Retinal pigment epithelial cell (primary cell): ENCODE results near the gene TNS1.

Experiments used
- DNase-seq: peaks from one replicate; pipeline ENCODE4 v3.0.0-alpha.2; 2010; ENCODE audit warnings: low read depth
- H3K4me3 ChIP-seq: 2 replicates; pipeline ENCODE4 v1.5.1; 2011; ENCODE audit warnings: mild to moderate bottlenecking, low read length, control low read depth, moderate library complexity
- TF ChIP-seq, protein P1 (sequence below): conservative IDR thresholded peaks from 2 replicates; pipeline ENCODE4 v1.5.1; 2011; ENCODE audit warnings: low read depth, low read length, control low read depth, inconsistent platforms

Gene TNS1

DNA sequence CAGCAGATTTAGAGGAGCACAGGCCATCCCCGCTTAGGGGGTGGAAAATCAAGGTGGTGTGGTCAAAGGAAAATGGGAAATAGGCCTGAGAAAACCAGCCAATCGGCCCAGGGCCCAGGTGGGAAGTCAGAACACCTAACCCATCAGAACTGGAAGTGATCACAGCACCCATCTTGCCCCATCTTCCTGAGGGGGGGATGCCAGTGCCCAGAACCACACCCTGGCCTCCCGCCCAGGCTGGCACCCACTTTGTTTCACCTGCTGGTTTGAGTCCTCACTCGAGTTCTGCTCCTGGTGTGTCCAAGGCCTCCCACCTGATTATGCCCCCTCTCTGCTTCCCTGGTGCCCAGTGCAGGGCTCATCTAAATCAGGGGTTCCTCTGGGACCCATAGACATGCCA, 174.5 kb downstream of the TNS1 start:
- no peak overlapping the region for H3K4me3 ChIP-seq
- TF ChIP-seq, protein P1, sequence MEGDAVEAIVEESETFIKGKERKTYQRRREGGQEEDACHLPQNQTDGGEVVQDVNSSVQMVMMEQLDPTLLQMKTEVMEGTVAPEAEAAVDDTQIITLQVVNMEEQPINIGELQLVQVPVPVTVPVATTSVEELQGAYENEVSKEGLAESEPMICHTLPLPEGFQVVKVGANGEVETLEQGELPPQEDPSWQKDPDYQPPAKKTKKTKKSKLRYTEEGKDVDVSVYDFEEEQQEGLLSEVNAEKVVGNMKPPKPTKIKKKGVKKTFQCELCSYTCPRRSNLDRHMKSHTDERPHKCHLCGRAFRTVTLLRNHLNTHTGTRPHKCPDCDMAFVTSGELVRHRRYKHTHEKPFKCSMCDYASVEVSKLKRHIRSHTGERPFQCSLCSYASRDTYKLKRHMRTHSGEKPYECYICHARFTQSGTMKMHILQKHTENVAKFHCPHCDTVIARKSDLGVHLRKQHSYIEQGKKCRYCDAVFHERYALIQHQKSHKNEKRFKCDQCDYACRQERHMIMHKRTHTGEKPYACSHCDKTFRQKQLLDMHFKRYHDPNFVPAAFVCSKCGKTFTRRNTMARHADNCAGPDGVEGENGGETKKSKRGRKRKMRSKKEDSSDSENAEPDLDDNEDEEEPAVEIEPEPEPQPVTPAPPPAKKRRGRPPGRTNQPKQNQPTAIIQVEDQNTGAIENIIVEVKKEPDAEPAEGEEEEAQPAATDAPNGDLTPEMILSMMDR = no peak
- DNase-seq = no peak

DNA sequence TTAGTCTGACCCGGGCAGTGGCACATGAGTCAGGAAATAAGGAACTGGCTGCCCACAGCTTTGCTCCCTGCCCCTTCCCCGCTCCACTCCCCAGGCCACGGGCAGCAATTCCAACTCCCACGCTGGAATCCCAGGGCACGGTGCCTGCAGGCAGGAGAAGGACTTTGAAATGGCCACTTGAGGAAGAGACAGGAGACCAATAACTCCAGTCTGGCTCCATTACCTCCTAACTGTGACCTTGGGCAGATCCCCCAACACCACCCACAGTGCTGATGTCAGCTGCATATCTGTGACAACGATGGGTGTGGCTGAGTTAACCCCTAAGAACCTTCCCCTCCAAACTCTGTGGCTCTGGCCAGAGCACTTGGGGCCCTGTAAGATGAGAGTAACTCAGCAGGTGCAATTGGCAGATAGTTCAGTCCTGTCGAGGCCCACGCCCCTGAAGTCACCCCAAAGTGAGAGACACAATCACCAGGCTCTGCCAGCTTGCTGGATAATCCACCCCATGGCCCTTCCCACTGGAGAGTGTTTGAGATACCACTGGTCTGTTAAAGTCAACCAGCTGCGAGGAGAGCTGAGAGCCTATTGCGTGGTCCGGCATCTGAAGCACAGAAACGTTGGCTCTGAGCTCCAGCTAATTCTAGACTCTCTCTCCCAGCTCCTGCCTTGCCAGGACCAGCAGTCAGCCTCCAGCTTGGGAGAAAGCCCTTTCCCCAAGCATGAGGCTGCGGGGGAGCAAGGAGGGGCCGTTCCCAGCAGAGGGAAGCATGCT, 175.2 kb downstream of the TNS1 start:
- no peak overlapping the region for H3K4me3 ChIP-seq
- DNase-seq = no peak
- TF ChIP-seq, protein P1 = no peak

DNA sequence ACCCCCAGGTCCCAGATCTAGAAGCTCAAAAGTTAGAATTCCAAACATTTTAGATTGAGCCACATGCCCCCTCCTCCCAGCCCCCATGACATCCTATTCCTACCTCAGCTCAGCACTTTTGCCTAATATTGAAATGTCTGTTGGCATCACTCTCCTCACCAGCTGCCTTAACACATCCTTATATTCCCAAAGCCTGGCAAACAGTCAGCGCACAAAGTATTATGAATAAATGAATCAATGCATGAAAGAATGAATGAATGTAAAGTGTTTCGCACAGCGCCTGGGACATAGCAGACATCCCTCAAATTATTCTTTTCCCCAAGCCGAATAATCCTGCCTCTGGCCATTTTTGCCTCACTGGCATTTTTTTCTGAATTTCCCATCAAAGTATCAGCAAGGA, 175.8 kb downstream of the TNS1 start:
- no peak overlapping the region for H3K4me3 ChIP-seq
- no peak for DNase-seq
- TF ChIP-seq, protein P1 = no peak

DNA sequence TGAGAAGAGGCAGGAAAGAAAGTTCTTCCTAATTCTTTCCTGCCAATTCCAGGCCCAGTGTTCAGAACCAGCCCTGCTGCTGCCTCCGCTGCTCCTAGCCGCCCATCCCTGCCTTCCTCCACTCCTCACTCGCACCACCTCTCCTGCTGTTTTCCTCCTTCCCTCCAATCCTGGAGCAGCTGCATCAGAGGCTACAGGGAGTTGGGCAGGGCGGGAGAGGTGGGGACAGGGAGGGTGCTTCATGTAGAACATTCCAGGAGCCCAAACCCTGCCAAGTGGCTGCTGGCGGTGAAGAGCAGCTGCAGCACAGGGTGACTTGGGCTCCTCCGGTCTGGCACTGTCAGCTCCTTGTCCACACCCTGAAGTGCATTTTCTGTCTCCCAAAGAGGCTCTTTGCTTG, 176.3 kb downstream of the TNS1 start:
- no peak overlapping the region for H3K4me3 ChIP-seq
- TF ChIP-seq, protein P1 = no peak
- no peak for DNase-seq

DNA sequence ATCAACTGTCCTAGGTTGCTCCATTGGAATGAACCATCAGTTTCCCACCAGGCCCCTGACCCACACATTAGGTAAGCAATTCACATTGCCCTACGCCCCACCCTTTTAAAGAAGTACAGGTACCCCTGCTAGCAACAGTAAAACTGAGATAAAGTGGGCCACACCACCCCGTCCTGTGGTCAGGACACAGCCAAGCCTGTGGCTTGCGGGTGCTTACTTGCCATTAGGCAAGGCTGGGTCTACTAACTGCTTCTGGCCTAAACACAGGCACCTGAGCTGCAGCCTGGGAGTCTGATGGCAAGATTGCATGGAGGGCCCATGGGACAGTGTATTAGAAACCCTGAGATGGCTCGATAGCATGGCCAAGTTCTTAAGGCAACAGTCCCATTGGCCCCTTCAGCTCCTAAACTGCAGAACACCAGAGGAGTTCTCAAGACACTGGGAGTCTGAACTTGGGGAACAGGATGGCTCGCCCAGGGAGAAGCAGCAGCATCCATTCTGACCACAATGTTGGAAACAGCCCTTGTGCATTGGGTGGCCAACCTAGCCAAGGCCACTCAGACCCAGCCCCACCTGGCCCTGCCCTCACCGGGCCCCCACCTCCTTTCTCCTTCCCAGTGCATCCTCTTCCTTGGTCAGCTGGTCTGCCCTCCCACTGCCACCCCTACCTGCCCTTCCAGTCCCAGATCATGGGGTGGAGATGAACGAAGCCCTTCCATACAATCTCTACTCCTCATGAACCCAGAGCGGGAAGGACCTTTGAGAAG, 177.1 kb downstream of the TNS1 start:
- TF ChIP-seq, protein P1 = no peak
- no peak for DNase-seq
- no peak overlapping the region for H3K4me3 ChIP-seq

DNA sequence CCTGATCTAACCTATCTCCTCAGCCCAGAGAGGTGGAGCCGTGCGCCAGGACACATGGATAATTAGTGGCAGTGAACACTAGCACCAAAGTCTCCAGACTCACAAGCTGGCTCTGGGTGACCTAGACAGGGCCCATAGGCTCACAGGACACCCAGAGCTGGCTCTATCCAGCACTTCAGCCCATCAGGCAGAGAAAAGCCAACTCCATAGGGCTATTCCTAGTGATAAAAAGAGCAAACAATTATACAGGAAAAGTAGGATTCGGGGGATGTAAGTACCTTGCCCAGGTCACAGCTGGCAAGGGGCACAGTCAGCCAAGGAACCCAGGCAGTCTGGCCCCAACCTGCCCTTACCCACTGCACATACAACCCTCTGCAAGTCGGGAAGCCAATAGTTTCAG, 178.6 kb downstream of the TNS1 start:
- TF ChIP-seq, protein P1 = no peak
- DNase-seq = no peak
- H3K4me3 ChIP-seq = no peak overlapping the region

DNA sequence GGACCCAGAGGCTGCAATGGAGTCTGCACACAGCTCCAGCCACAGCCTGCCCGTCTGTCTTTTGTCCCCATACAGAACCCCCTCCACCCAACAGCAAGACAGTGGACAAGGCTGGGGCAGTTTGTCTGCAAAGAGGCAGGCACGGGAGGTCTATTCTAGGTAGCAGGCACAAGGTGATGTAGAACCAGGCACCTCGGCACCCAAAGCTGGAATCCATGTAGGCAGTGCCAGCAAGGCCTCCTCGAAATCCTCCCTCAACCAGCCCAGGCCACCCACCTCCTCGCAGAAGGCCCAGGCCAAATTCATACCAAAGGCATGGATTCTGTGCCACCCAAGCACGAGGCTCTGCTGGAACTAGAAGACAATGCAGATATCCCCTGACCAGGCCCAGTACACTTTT, 179.2 kb downstream of the TNS1 start:
- H3K4me3 ChIP-seq = no peak overlapping the region
- TF ChIP-seq, protein P1 = no peak
- no peak for DNase-seq
